HG02870 (cell line): ENCODE data around the gene TGFBR2.

Experiments
- ATAC-seq: cut with Tn5 transposase; IDR thresholded peaks from one replicate; pipeline ENCODE4 v1.9.1; 2021; ENCODE audit warnings: mild to moderate bottlenecking, moderate library complexity; ENCODE audit not compliant: unreplicated experiment

Gene TGFBR2

DNA sequence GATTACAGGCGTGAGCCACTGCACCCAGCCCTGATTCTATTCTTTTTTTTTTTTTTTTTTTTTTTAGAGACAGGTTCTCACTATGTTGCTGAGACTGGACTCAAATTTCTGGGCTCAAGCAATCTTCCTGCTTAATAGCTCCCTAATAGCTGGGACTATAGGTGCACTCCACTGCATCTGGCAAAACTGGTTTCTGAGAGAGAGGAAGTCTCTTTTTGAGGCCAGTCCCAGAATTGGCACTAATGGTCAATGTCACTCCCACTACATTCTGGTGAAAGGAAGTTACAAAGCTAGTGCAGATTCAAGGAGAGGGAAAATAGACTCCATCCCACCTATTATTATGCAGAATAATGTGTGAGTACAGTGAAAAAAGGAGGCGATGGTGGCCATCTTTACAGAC, 5.8 kb upstream of the TGFBR2 start:
- ATAC-seq: no peak

- no peak for ATAC-seq
Observed at GRCh38 chr3:30602946-30603345, 3.5 kb upstream of the TGFBR2 start.

- ATAC-seq: no peak
Observed at GRCh38 chr3:30604093-30604492, 2.3 kb upstream of the TGFBR2 start.

- ATAC-seq: no peak
Observed at GRCh38 chr3:30604558-30604957, 1.8 kb upstream of the TGFBR2 start.

GRCh38 chr3:30605005-30605404, 1.4 kb upstream of the TGFBR2 start:
- ATAC-seq: no peak

DNA sequence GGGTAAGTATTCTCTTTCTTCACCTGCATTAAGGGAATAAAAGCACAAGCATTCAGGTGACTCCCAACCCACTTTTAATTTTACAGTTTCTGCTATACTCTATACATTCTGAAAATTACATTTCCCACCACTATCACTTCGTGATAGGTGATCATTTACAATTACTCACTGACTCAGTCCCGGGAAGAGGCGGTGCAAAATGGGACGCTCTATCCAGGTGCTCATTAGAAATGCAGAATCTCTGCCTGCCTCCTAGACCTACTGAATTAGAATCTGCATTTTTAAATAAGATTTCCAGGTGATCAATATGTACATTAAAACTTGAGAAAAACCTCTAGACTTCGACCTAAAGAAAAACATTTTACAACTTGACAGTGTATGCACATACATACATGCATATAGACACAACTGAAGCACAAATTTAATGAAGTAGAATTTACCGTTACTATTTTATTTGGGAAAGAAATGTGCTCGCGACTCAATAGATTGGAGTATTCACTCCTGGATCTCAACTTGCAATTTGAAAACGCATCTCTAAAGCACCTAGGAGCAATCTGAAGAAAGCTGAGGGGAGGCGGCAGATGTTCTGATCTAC, 598 bp upstream of the TGFBR2 start:
- ATAC-seq: no peak

GRCh38 chr3:30607032-30607833, 832 bp downstream of the TGFBR2 start:
- peak; percentile 43 for ATAC-seq

GRCh38 chr3:30608598-30608947, 2.2 kb downstream of the TGFBR2 start:
- no peak for ATAC-seq

GRCh38 chr3:30609930-30610701, 3.7 kb downstream of the TGFBR2 start:
- no peak for ATAC-seq

DNA sequence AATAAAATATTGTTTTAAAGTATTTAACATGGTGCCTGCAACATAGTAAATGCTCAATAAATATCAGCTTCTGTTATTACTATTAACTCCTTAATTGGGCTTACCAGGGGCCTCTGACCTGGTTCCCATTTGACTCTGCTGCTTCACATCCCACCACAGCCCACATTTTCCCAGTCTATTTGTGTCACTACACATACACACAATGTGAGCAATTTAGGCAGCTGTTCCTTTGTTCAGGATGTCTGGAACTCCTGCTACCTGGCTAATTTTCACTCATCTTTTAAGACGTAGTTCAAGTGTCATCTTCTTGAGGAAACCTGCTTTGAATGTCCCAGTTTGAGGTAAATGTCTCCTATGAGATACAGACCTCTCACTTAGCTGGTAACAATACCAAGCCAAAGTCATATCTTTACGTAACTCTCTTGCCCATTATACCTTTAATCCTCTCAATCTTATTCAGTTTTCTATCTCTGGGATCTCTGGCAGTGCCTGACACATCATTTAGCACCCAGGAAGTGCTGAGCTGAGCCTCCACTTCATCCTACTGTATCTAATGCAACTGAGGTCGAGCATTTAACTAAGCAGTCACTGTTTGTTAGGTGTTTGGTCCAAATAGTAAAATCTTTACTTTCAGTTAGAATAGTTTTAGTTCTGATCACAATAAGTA, 4.4 kb downstream of the TGFBR2 start:
- ATAC-seq: no peak

- no peak for ATAC-seq
Observed at GRCh38 chr3:30611613-30612436, 5.4 kb downstream of the TGFBR2 start.

DNA sequence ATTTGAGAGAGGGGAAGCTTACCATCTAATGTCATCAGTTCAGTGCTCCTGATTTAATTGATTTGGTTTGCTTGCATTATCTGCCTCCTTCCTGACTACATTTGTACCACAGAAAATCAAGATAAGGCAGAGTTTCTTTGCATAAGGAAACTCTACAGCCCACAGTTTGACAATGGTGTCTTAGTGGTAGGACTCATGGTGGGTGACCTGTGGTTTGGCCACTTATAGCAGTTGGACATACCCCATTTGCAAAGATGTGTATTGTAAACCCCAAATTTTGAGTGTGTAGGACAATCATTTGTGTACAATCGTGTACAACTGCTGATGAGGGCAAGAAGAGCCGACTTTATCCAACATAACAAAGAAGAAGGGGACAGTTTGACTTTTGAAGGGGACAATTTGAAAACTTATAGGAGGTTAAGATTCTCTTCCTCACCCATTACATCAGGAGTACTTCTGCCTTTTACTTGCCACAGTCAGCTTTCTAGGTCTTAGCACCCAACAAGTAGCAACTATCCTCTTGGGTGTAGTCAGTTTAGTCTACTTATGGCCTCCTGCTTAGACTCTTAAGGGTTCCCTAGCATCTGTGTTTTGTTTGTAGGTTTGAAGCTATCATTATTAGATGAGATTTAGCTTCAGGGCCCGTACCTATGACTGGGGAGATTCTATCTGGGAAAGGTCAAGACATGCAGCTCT, 6.2 kb downstream of the TGFBR2 start:
- ATAC-seq: no peak

DNA sequence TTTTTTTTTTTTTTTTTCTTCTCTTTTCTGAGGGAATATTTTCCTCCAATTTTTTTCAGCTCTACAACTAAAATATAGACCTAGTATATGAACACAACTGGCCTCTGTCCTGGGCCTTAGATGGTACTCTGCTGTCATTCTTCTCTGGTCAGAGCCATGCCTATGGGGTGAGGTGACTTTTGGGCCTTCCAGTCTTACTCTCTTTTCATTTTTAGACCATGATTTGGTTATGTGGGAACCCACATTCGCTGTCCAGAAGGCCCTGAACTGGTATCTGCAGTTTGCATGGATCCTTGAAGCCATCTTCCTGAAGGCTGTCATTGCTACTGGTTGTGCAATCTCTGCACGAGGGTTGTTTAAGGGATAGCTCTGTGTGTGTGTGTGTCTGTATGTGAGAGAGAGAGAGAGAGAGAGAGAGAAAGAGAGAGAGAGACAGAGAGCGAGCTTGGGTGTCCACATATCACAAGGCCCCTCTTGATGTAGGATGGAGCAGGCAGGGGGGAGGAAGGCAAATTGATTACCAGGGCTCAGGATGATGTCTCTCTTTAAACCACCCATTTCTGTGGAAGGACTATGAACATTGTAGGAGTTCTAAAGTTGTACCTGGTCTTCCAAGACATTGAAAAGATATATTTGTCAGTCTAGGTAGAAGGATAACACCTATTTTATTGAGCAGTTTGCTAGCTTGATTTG, 6.9 kb downstream of the TGFBR2 start:
- no peak for ATAC-seq

- no peak for ATAC-seq
Observed at GRCh38 chr3:30614373-30614772, 8.0 kb downstream of the TGFBR2 start.

DNA sequence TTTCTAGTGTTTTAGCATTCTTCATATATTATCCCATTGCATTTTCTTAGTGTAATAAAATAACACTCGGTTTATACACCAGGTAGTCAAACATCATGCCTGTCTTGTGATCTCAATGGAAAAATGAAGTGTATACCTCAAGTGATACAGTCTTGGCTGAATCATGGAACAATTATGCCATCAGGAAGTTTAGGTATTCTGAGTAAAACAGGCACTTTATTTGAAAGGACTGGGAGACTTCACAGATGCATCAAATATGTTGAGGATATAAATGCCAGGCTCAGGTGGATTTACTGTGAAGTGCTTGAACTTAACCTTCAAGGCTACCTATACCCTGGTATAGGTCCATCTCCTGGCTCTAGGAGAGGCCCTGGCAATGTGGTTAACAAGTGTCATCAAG, 8.5 kb downstream of the TGFBR2 start:
- no peak for ATAC-seq

GRCh38 chr3:30615615-30616346, 9.4 kb downstream of the TGFBR2 start:
- no peak for ATAC-seq

DNA sequence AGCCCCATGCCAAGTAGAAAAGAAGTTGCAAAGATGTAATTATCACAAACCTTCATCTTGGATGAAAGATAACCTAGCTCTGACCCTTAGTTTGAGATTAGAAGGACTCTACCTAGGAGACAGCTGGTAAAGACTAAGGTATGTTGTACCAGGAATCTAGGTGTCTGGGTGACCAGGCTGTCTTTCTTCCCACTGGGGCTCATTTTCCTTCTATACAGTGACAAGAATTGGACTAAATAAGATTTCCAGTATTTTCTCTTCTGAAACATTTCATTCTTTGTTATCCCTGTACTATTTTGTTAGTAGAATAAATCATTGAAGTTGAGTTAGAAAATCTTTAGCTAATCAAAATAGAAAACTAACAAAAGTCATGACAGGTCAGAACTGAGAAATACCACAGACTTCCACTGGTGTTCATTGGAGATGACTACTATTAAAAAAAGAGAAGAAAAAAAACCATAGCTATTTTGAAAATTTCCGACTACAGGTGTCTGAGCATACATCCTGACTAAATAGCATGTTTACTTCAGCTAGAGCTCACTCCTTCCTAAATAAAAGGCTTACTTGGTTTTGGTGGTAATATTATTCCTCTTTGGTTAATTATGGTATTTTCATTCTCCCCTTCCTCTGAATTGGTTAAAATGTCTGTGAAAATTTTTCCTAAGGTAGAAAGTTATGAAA, 10.1 kb downstream of the TGFBR2 start:
- ATAC-seq: no peak

GRCh38 chr3:30617069-30617468, 10.7 kb downstream of the TGFBR2 start:
- ATAC-seq: no peak
